GM19397 (cell line): ENCODE data around the gene TNS3.
"Not testable (repeated sequence)": the region's sequence is repeated elsewhere in the genome, so short reads cannot be mapped to it uniquely, and the experiment has no call there.

Experiments used
- ATAC-seq: cut with Tn5 transposase; IDR thresholded peaks from one replicate; pipeline ENCODE4 v1.9.1; 2021; ENCODE audit warnings: mild to moderate bottlenecking, moderate library complexity; ENCODE audit not compliant: unreplicated experiment

TNS3 gene

GRCh38 chr7:47603514-47604255, 21.8 kb upstream of the TNS3 start:
- ATAC-seq: not testable (repeated sequence)

DNA sequence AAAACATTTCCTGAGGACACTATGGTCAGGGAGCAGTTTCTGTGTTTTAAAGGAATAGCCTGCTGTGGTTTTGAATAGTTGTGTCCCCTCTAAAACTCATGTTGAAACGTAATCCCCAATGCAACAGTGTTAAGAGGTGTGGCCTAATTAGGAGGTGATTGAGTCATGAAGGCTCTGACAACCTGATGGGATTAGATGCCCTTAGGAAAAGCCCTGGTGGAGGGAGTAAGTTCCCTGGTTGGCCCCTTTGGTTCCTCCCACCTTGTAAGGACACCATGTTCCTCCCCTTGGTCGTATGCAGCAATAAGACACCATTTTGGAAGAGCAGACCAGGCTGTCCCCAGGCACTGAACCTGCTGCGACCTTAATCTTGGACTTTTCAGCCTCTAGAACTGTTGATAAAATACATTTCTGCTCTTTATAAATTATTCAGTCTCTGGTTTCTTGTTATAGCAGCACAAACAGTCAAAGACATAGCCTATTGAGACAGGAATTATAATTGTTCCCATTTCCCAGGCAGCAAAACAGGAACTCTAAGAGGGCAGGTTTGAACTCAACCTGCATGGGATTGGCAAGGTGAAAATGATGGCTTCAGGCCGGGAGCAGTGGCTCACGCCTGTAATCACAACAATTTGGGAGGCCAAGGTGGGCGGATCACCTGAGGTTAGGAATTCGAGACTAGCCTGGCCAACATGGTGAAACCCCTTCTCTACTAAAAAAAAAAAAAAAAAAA, 20.5 kb upstream of the TNS3 start:
- no peak for ATAC-seq

- no peak for ATAC-seq
Observed at GRCh38 chr7:47601881-47602249, 20.0 kb upstream of the TNS3 start.

DNA sequence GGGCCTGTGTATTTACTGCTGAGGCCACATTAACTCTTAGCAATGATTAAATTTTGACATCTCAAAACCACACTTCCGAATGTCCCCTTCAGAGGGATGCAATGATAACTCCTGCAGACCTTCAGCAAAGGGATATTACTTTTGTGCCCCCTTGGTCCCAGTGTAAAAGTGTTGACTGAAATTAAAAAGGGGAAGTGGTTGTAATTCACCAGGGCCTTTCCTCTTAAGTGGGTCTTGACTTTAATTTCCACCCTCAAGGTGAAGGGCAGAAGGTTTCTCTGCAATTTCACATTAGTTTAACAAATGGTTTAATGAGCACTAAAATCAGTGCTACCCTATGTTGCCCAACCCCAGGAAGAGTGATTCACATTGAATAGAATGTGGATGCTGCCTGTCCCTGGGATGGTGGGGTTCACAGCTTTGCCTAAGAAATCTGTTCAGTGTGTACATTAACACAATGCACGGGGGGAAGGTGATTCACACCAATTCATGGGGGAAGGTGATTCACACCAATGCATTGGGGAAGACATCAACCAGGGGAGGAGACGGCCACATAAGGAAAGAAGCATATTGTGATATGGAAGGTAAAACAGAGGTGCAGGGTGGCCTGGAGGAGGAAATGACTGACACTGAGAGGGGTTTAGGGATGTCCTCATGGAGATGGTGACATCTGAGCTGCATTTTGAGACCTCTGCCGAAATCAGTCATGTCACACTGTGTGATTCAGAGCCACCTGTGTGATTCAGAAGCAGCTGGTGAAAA, 19.4 kb upstream of the TNS3 start:
- no peak for ATAC-seq

GRCh38 chr7:47600199-47601118, 18.5 kb upstream of the TNS3 start:
- ATAC-seq: no peak

- no peak for ATAC-seq
Observed at GRCh38 chr7:47597379-47597778, 15.5 kb upstream of the TNS3 start.

DNA sequence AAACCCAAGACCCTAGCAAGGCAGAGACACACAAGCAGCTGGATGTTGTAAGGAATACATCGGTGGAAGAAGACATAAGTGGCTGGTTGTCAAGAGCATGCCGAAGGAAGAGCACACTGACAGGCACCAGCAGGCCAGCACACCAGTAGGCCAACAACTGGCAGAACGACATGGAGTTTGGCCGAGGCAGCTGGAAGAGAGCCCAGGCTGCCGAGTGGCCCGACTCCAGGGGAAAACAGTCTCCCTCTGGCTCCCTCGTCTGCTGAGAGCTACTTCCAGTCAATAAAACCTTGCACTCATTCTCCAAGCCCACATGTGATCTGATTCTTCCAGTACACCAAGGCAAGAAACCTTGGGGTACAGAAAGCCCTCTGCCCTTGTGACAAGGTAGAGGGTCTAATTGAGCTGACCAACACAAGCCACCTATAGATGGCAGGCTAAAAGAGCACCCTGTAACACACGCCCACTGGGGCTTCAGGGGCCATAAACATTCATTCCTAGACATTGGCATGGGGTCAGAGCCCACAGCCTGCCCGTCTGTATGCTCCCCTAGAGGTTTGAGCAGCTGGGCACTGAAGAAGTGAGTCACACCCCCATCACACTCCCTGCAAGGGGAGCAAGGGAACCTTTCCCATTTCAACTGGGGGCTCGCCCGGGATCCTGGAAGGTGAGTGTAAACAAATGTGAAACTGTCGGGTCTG, 14.7 kb upstream of the TNS3 start:
- no peak for ATAC-seq

DNA sequence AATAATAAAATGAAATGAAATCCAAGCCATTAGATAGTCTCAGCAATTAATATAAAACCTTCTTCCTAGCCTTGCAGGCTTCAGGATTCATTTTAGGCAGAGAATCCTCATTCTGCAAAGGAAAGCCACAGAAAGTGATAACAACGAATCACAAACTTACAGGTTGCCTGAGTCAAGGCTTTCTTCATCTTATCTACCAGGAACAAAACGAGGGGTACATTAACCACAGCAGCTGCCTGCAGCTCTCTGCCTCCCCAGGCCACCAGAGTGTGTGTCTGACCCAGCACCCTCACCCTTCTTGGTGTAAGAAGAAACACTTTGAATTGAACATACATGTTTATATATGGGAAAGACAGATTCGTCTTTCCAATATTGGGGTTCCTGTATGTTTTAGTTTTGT, 12.5 kb upstream of the TNS3 start:
- no peak for ATAC-seq

- ATAC-seq: no peak
Observed at GRCh38 chr7:47591655-47592572, 10.0 kb upstream of the TNS3 start.

DNA sequence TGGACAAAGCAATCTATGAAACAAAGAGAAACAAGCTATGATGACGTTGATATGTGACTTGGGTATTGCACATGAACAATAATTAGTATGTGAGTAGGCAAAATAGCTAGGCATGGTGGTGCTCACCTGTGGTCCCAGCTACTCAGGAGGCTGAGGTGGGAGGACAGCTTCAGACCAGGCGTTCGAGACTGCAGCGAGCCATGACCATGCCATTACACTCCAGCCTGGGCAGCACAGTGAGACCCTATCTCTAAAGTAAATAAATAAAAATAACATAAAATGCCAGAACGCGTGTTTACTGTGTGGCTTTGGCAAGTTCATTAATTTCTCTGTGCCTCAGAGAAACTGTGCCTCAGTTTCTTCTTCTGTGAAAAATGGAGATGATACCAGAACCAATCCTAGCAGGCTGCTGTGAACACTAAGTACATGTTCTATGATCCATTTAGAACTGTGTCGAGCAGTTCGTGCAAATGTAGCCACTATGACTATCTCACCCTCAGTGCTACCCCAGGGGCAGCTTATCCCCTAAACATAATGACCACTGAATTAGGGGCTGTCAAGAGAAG, 9.3 kb upstream of the TNS3 start:
- ATAC-seq: no peak

- ATAC-seq: not testable (repeated sequence)
Observed at GRCh38 chr7:47590215-47590614, 8.3 kb upstream of the TNS3 start.

DNA sequence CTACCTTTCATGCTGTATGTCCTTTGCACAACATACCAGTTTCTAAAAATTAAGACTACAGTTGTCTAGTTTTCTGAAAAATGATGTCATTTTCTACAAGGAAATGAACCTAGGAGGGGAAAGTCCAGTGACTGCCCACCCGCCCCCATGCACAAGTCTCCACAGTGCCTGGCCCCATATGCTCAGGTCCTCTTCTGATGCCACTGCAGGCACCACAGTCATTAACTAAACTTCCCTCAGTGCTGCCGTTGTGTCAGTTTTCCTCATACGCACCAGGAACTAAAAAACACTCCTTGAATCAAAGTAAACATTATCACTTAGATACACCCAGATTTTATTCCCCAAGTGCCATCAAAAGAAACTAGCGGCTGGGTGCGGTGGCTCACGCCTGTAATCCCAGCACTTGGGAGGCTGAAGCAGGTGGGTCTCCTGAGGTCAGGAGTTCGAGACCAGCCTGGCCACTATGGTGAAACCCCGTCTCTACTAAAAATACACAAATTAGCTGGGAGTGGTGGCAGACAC, 6.9 kb upstream of the TNS3 start:
- ATAC-seq: no peak

DNA sequence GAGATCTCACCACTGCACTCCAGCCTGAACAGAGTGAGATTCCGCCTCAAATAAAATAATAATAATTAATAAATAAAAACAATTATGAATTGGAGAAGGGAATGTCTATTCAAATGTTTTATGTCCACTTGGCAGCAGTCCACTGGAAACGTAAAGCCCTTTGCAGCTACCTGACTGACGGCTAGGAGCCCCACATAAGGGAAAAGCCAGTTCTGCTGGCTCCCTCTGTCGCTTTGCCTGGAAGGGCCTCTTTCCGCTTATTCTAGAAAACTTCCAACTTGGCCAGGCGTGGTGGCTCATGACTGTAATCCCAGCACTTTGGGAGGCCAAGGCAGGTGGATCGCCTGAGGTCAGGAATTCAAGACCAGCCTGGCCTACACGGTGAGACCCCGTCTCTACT, 6.1 kb upstream of the TNS3 start:
- no peak for ATAC-seq

- no peak for ATAC-seq
Observed at GRCh38 chr7:47587351-47587750, 5.4 kb upstream of the TNS3 start.

DNA sequence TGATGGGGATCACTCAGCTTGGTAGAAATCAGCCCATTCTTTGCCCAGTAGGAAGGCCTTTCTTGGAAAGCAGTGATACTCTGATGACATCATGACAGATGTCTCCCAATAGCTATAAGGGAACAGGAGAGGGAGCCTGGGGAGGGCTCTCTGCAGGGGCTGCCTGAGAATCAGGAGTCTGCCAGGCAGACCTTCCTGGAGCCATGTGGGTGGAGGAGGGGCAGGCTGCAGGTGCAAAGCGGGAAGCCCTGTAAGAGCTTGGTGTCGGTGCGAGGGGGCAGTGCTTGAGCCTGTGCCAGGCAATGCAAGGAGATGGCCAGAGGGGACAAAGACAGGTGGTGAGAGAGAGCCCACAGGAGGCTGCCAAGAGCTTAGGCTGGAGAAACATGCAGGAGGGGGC, 5.0 kb upstream of the TNS3 start:
- ATAC-seq: no peak

GRCh38 chr7:47586161-47586670, 4.3 kb upstream of the TNS3 start:
- ATAC-seq: not testable (repeated sequence)

- no peak for ATAC-seq
Observed at GRCh38 chr7:47584536-47584895, 2.6 kb upstream of the TNS3 start.

GRCh38 chr7:47583739-47584535, 2.0 kb upstream of the TNS3 start:
- no peak for ATAC-seq
